ENCODE results near the gene COL8A2. TPM values are rescaled to one million over a fixed set of nuclear protein-coding genes. Genes with fewer than 3 reads are reported as not detected.

The COL8A2 gene
- polyA plus RNA-seq, 1 experiment = 6.8 TPM

DNA sequence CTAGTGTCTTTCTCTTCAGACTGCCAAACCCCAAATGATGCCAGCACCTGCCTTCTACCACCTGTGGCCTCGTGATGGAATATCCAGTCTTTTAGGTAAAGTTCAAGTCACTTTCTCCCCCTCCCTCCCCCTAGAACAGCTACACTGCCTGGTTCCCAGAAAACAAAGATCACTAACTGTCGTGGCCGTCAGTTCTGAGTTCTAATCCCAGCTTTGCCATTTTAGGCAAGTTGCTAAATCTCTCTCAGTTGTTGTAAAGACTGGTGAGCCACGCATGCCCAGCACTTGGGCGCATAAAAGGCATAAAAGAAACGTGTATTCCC is 24.9 kb upstream of the COL8A2 start:
- POLR2A ChIA-PET = interaction anchor here (0.6 to 3.2 kb wide), 3 partner anchors 11 to 97 kb away, joined by 3 to 9 read pairs (median 7); partner anchors contain the start of gene THRAP3
- H3K36me3 ChIP-seq (ENCODE audit: control insufficient read depth, insufficient read depth, low read length) = no peaks in the 10 kb centered on the region
- H3K4me3 ChIP-seq (ENCODE audit: low read depth, low read length) = no peak overlapping the region

DNA sequence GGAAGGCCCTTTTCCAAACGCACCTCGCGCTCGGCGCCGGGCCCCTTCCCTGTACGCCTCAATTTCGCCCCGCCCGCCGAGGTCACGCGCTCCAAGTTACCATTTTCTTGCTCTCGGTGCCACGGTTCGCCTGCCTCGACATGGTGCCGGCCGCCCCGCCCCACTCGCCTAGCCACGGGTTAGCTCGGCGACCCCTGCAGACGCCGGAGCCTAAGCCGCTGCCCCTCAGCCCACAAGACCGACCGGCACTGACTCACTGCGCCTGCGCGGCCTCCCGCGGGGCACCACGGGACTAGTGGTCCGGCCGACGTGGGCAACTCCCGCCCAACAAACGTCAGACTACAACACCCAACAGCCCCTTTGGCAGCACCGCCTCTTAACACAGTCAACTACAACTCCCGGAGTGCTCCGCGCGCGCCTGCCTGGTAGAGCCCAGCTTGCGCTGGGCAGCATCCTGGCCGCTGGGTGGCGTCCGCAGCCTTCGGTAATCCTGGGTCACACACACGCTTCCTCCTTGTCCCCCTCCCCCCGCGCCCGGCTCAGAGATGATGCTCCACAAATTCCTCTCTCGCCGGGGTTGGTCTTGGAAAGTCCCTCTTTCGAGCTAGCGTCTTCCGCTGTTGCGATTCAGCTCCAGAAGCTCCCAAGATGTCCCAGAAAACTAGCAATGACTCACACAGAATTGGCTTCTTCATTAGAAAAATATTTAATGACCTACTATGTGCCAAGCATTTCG is 24.4 kb upstream of the COL8A2 start, which contains the start of gene TRAPPC3:
TSS of gene TRAPPC3 (minus strand) at position 250 of the 736 bp plus-strand sequence. CDS start at position 142, 108 bp downstream.
- no peaks in the 10 kb centered on the region for H3K27me3 ChIP-seq (ENCODE audit: control insufficient read depth, insufficient read depth, low read length)
- H3K36me3 ChIP-seq (ENCODE audit: control insufficient read depth, insufficient read depth, low read length) = no peaks in the 10 kb centered on the region
- TF ChIP-seq, protein P1, sequence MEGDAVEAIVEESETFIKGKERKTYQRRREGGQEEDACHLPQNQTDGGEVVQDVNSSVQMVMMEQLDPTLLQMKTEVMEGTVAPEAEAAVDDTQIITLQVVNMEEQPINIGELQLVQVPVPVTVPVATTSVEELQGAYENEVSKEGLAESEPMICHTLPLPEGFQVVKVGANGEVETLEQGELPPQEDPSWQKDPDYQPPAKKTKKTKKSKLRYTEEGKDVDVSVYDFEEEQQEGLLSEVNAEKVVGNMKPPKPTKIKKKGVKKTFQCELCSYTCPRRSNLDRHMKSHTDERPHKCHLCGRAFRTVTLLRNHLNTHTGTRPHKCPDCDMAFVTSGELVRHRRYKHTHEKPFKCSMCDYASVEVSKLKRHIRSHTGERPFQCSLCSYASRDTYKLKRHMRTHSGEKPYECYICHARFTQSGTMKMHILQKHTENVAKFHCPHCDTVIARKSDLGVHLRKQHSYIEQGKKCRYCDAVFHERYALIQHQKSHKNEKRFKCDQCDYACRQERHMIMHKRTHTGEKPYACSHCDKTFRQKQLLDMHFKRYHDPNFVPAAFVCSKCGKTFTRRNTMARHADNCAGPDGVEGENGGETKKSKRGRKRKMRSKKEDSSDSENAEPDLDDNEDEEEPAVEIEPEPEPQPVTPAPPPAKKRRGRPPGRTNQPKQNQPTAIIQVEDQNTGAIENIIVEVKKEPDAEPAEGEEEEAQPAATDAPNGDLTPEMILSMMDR (IDR thresholded peaks at IDR 0.05; ENCODE audit: insufficient read depth, low read depth, low read length) = peak; percentile 96
- ChIA-PET CTCF (interaction anchor here (0.5 to 4.3 kb wide), 55 partner anchors 11 to 1385 kb away, joined by 3 to 94 read pairs (median 4); partner anchors contain the start of genes EVA1B, TEKT2 and THRAP3), POLR2A (interaction anchor here (0.6 to 3.2 kb wide), 3 partner anchors 12 to 97 kb away, joined by 3 to 9 read pairs (median 7); partner anchors contain the start of gene THRAP3)
- peak; percentile 99 for DNase-seq (ENCODE audit: low read depth)
- peak within 1 kb of the TSS; percentile 97 for H3K4me3 ChIP-seq (ENCODE audit: low read depth, low read length)

More for the DNA sequence above, 24.9 kb upstream of the COL8A2 start:
- DNase-seq (ENCODE audit: low read depth) = no peak
- CTCF ChIA-PET = interaction anchor here (0.5 to 4.3 kb wide), 53 partner anchors 11 to 1384 kb away, joined by 3 to 94 read pairs (median 4); partner anchors contain the start of genes EVA1B and THRAP3
- no peaks in the 10 kb centered on the region for H3K27me3 ChIP-seq (ENCODE audit: control insufficient read depth, insufficient read depth, low read length)
- TF ChIP-seq, protein P1 (IDR thresholded peaks at IDR 0.05; ENCODE audit: insufficient read depth, low read depth, low read length) = no peak

DNA sequence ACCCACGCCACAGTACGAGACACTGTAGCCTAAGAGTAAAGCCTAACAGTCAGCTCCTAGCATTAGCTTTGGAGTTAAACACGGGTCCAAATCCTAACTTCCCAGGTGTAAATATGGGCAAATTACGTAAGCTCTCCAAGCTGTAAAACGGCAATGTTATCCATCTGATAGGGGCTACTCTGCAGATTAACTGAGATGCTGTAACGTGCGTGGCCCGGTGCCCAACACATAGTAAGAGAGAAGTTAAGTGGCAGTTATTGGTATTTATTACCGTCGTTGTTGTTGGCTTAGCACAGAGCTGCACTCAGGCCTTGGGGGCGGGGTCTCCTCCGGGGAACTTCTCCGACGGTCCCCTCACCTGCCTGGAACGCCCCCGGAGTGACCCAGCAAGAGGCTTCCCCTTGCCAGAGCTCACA is 23.8 kb upstream of the COL8A2 start:
- H3K36me3 ChIP-seq (ENCODE audit: control insufficient read depth, insufficient read depth, low read length) = no peaks in the 10 kb centered on the region
- DNase-seq (ENCODE audit: low read depth) = no peak
- ChIA-PET POLR2A (interaction anchor here (3.2 kb wide), 1 partner anchor 12 kb away, joined by 9 read pairs; no protein-coding TSS in a partner anchor), CTCF (interaction anchor here (0.6 to 4.3 kb wide), 36 partner anchors 12 to 276 kb away, joined by 3 to 94 read pairs (median 6); partner anchors contain the start of genes EVA1B, TEKT2 and THRAP3)
- peak overlapping the region; percentile 97 for H3K4me3 ChIP-seq (ENCODE audit: low read depth, low read length)
- H3K27me3 ChIP-seq (ENCODE audit: control insufficient read depth, insufficient read depth, low read length) = no peaks in the 10 kb centered on the region
- TF ChIP-seq, protein P1 (IDR thresholded peaks at IDR 0.05; ENCODE audit: insufficient read depth, low read depth, low read length) = no peak

DNA sequence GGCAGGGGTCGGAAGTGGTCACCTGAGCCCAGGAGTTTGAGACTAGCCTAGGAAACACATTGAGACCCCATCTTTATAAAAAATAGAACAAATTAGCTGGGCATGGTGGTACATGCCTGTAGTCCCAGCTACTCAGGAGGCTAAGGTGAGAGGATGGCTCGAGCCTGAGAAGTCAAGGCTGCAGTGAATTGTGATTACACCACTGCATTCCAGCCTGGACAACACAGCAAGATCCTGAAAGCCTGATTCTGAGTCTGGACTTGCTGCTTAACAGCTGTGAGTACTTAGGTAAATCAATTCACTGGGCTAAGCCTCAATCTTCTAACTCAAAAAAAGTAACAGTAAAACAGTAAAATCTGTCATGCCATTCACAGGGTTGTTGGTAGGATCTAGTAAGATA is 19.4 kb upstream of the COL8A2 start:
- TF ChIP-seq, protein P1 (IDR thresholded peaks at IDR 0.05; ENCODE audit: insufficient read depth, low read depth, low read length) = no peak
- no peak for DNase-seq (ENCODE audit: low read depth)
- CTCF ChIA-PET = interaction anchor here (0.7 to 4.0 kb wide), 4 partner anchors 10 to 80 kb away, joined by 3 to 22 read pairs (median 3); partner anchors contain the start of gene THRAP3

DNA sequence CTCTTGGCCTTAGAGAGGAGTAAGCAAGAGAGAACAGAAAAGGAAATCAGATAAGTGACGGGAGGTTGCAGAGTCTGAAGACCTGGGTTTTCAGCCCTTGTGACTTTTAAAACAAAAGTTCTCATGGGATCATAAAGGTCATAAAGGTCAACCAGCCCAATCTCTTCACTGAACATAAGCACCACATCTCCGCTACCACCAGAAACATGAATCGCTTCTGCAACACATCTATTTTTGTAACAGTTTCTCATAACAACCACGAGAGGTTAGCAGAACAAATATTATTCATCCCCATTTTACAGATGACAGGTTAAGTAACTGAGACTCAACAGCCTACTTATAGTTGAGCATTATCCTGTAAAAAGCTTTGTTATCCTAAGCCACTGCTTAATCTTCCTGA is 18.4 kb upstream of the COL8A2 start:
- no peak for DNase-seq (ENCODE audit: low read depth)
- CTCF ChIA-PET = interaction anchor here (1.6 kb wide), 1 partner anchor 44 kb away, joined by 3 read pairs; no protein-coding TSS in a partner anchor
- POLR2A ChIA-PET = no interaction called here
- TF ChIP-seq, protein P1 (IDR thresholded peaks at IDR 0.05; ENCODE audit: insufficient read depth, low read depth, low read length) = no peak
- H3K4me3 ChIP-seq (ENCODE audit: low read depth, low read length) = no peak overlapping the region
- H3K27me3 ChIP-seq (ENCODE audit: control insufficient read depth, insufficient read depth, low read length) = no peaks in the 10 kb centered on the region
- no peaks in the 10 kb centered on the region; the same call in 1 of the 2 replicates for H3K36me3 ChIP-seq (ENCODE audit: control insufficient read depth, insufficient read depth, low read length)

More for the DNA sequence above, 19.4 kb upstream of the COL8A2 start:
- Histone ChIP-seq H3K36me3 (ENCODE audit: control insufficient read depth, insufficient read depth, low read length) (no peaks in the 10 kb centered on the region; the same call in 1 of the 2 replicates), H3K27me3 (ENCODE audit: control insufficient read depth, insufficient read depth, low read length) (no peaks in the 10 kb centered on the region), H3K4me3 (ENCODE audit: low read depth, low read length) (no peak overlapping the region)
- POLR2A ChIA-PET = no interaction called here
